Fibroblast of lung (primary cell): Measurements from ENCODE around the gene ECHS1. TPM values are rescaled to one million over a fixed set of nuclear protein-coding genes. Genes with fewer than 3 reads are reported as not detected.

Source experiments
- DNase-seq, 2 donors: peaks; one replicate each; pipeline versions ENCODE4 v3.0.0 to v3.0.0-alpha.2; 2010; ENCODE audit warnings: low read depth in 2 of 2
- H2AFZ ChIP-seq: 2 replicates; pipeline ENCODE4 v1.5.1; 2012; ENCODE audit warnings: low read length, control low read depth, inconsistent platforms
- H3K27ac ChIP-seq: 2 replicates; pipeline ENCODE4 v1.5.1; 2011; ENCODE audit warnings: low read length, control low read depth; ENCODE audit not compliant: insufficient read depth
- H3K27me3 ChIP-seq: 2 replicates; pipeline ENCODE4 v1.5.1; 2011; ENCODE audit warnings: mild to moderate bottlenecking, low read length; ENCODE audit not compliant: control insufficient read depth, insufficient read depth
- H3K36me3 ChIP-seq: 2 replicates; pipeline ENCODE4 v1.5.1; 2011; ENCODE audit warnings: low read length; ENCODE audit not compliant: control insufficient read depth, insufficient read depth
- H3K4me1 ChIP-seq: 2 replicates; pipeline ENCODE4 v1.5.1; 2011; ENCODE audit warnings: low read length; ENCODE audit not compliant: control insufficient read depth, insufficient read depth; ENCODE audit errors: extremely low read depth
- H3K4me2 ChIP-seq: 2 replicates; pipeline ENCODE4 v1.5.1; 2011; ENCODE audit warnings: low read length, control low read depth; ENCODE audit not compliant: insufficient read depth; ENCODE audit errors: extremely low read depth
- H3K4me3 ChIP-seq, 4 experiments: fragments of 200-600 bp in 1 of 4; sonication (generic) in 1 of 4; replicated peaks in 1 of 4; 2 replicates each; pipeline ENCODE4 v1.5.1; 2011 to 2016; ENCODE audit warnings: low read length in 4 of 4, low read depth in 3 of 4, mild to moderate bottlenecking in 3 of 4, control low read depth in 2 of 4, inconsistent platforms in 1 of 4, mixed read lengths in 1 of 4; ENCODE audit not compliant: insufficient read depth in 1 of 4; ENCODE audit errors: control extremely low read depth in 1 of 4
- H3K79me2 ChIP-seq: 2 replicates; pipeline ENCODE4 v1.5.1; 2012; ENCODE audit warnings: mild to moderate bottlenecking, low read length, inconsistent platforms; ENCODE audit not compliant: control insufficient read depth, insufficient read depth
- H3K9ac ChIP-seq: 2 replicates; pipeline ENCODE4 v1.5.1; 2011; ENCODE audit warnings: mild to moderate bottlenecking, low read length, control low read depth; ENCODE audit not compliant: insufficient read depth
- H3K9me3 ChIP-seq: 2 replicates; pipeline ENCODE4 v1.5.1; 2012; ENCODE audit warnings: low read depth, low read length; ENCODE audit not compliant: control insufficient read depth, insufficient read depth
- H4K20me1 ChIP-seq: 2 replicates; pipeline ENCODE4 v1.5.1; 2011; ENCODE audit warnings: low read length; ENCODE audit not compliant: control insufficient read depth, insufficient read depth; ENCODE audit errors: extremely low read depth
- CTCF ChIP-seq, 2 donors: IDR thresholded peaks in 1 of 2; conservative IDR thresholded peaks in 1 of 2; 1 replicate in 1 of 2; 2 replicates in 1 of 2; pipeline ENCODE4 v1.5.1; 2011 to 2012; ENCODE audit warnings: low read length in 2 of 2, control low read depth in 1 of 2, inconsistent platforms in 1 of 2, low read depth in 1 of 2, mild to moderate bottlenecking in 1 of 2
- EZH2 ChIP-seq: IDR thresholded peaks from 2 replicates; pipeline ENCODE4 v1.5.1; 2012; ENCODE audit warnings: low read length, control low read depth, mild to moderate bottlenecking; ENCODE audit errors: missing control alignments
- polyA plus RNA-seq, 2 donors: library from polyadenylated mRNA; depleted of rRNA in 1 of 2; stranded (reverse) in 1 of 2; unstranded in 1 of 2; fragments of >200 nt; gene quantifications; 2 replicates each; pipeline ENCODE4 v1.2.1, GENCODE V29; 2011 to 2012; ENCODE audit warnings: missing spikeins in 1 of 2
- total RNA-seq: library from RNA; depleted of rRNA; stranded (reverse); fragments of >200 nt; gene quantifications from 2 replicates; pipeline ENCODE4 v1.2.1, GENCODE V29; 2014

The ECHS1 gene
- total and polyA plus RNA-seq, 2 donors (not counting 1 experiment from before 2014, with no cell fraction given), result 63.9 to 71.9 TPM

GRCh38 chr10:133401981-133402725 lies 29.0 kb upstream of the ECHS1 start:
- H2AFZ ChIP-seq, result no peak overlapping the region
- no peaks in the 10 kb centered on the region for H3K27me3 ChIP-seq
- no peaks in the 10 kb centered on the region for H3K9me3 ChIP-seq
- H3K79me2 ChIP-seq, result peaks cover 15% of the 10 kb centered on the region
- no peak overlapping the region for H3K27ac ChIP-seq
- no peaks in the 10 kb centered on the region for H4K20me1 ChIP-seq
- no peak overlapping the region for H3K9ac ChIP-seq
- H3K4me2 ChIP-seq, result no peak overlapping the region
- no peak for TF ChIP-seq CTCF (conservative IDR thresholded peaks at IDR 0.05 in 1 of 2, IDR thresholded peaks at IDR 0.05 in 1 of 2; ENCODE audit: low read depth in 1 of 2, low read length in 2 of 2)
- TF ChIP-seq EZH2, result no peak
- H3K4me1 ChIP-seq, result peaks cover 10% of the 10 kb centered on the region
- H3K36me3 ChIP-seq, result peaks cover 21% of the 10 kb centered on the region
- H3K4me3 ChIP-seq, result no peak overlapping the region
- no peak for DNase-seq

- Histone ChIP-seq H2AFZ (no peak overlapping the region), H3K36me3 (peaks cover 21% of the 10 kb centered on the region), H4K20me1 (no peaks in the 10 kb centered on the region), H3K9me3 (no peaks in the 10 kb centered on the region), H3K4me1 (peaks cover 10% of the 10 kb centered on the region), H3K4me2 (no peak overlapping the region), H3K79me2 (peaks cover 13% of the 10 kb centered on the region), H3K4me3 (no peak overlapping the region), H3K27me3 (no peaks in the 10 kb centered on the region), H3K9ac (no peak overlapping the region), H3K27ac (no peak overlapping the region)
- no peak for TF ChIP-seq EZH2
- TF ChIP-seq CTCF (conservative IDR thresholded peaks at IDR 0.05 in 1 of 2, IDR thresholded peaks at IDR 0.05 in 1 of 2; ENCODE audit: low read depth in 1 of 2, low read length in 2 of 2), result no peak
- DNase-seq, result no peak
These were observed 28.3 kb upstream of the ECHS1 start for GRCh38 chr10:133401500-133401899.

- Histone ChIP-seq H3K4me2 (no peak overlapping the region), H3K4me3 (no peak overlapping the region), H3K36me3 (peaks cover 24% of the 10 kb centered on the region), H4K20me1 (no peaks in the 10 kb centered on the region), H3K79me2 (peaks cover 18% of the 10 kb centered on the region), H3K27ac (no peak overlapping the region), H2AFZ (no peak overlapping the region), H3K9ac (no peak overlapping the region), H3K4me1 (peaks cover 10% of the 10 kb centered on the region), H3K27me3 (no peaks in the 10 kb centered on the region), H3K9me3 (no peaks in the 10 kb centered on the region)
- DNase-seq, result no peak
- TF ChIP-seq CTCF (conservative IDR thresholded peaks at IDR 0.05 in 1 of 2, IDR thresholded peaks at IDR 0.05 in 1 of 2; ENCODE audit: low read depth in 1 of 2, low read length in 2 of 2) (no peak), EZH2 (no peak)
These were observed 27.7 kb upstream of the ECHS1 start for GRCh38 chr10:133400624-133401424.
